Osteoblast (primary cell): ENCODE results near the gene CDIP1. TPM values are rescaled to one million over a fixed set of nuclear protein-coding genes. Genes with fewer than 3 reads are reported as not detected.

Experiments
- DNase-seq: peaks from one replicate; pipeline ENCODE4 v3.0.0; 2011; ENCODE audit warnings: low spot score, mixed read lengths; ENCODE audit not compliant: insufficient read length; ENCODE audit errors: missing footprints
- H2AFZ ChIP-seq: 2 replicates; pipeline ENCODE4 v1.6.0; 2011; ENCODE audit warnings: mild to moderate bottlenecking, low read length
- H3K27ac ChIP-seq: 2 replicates; pipeline ENCODE4 v1.5.1; 2011; ENCODE audit warnings: mild to moderate bottlenecking, low read depth, low read length, moderate library complexity
- H3K27me3 ChIP-seq: 2 replicates; pipeline ENCODE4 v1.6.0; 2012; ENCODE audit warnings: mild to moderate bottlenecking, control low read depth, inconsistent platforms, low read length, moderate library complexity; ENCODE audit not compliant: insufficient read depth
- H3K36me3 ChIP-seq: 2 replicates; pipeline ENCODE4 v1.5.1; 2011; ENCODE audit warnings: mild to moderate bottlenecking, low read length, control low read depth, moderate library complexity; ENCODE audit not compliant: insufficient read depth
- H3K4me1 ChIP-seq: 2 replicates; pipeline ENCODE4 v1.5.1; 2011; ENCODE audit warnings: mild to moderate bottlenecking, low read length, control low read depth, moderate library complexity; ENCODE audit not compliant: insufficient read depth
- H3K4me2 ChIP-seq: 2 replicates; pipeline ENCODE4 v1.6.0; 2011; ENCODE audit warnings: mild to moderate bottlenecking, low read length; ENCODE audit not compliant: insufficient read depth
- H3K4me3 ChIP-seq: fragments of 200-600 bp; sonication (generic); 3 replicates; pipeline ENCODE4 v1.5.1; 2012; ENCODE audit warnings: mild to moderate bottlenecking, low read length, inconsistent platforms; ENCODE audit not compliant: insufficient read depth
- H3K79me2 ChIP-seq: 2 replicates; pipeline ENCODE4 v1.6.0; 2012; ENCODE audit warnings: mild to moderate bottlenecking, low read length, control low read depth, inconsistent platforms; ENCODE audit not compliant: insufficient read depth
- H3K9me3 ChIP-seq: 2 replicates; pipeline ENCODE4 v1.5.1; 2011; ENCODE audit warnings: low read depth, low read length, control low read depth
- H4K20me1 ChIP-seq: 2 replicates; pipeline ENCODE4 v1.6.0; 2012; ENCODE audit warnings: mild to moderate bottlenecking, low read length, control low read depth; ENCODE audit not compliant: insufficient read depth
- CTCF ChIP-seq: IDR thresholded peaks from 2 replicates; pipeline ENCODE4 v1.5.1; 2011; ENCODE audit warnings: mild to moderate bottlenecking, low read depth, low read length, moderate library complexity; ENCODE audit errors: extremely low read depth
- total RNA-seq: library from RNA; depleted of rRNA; stranded (reverse); fragments of >200 nt; gene quantifications from 2 replicates; pipeline ENCODE4 v1.2.3, GENCODE V29; 2012

Gene CDIP1
- total RNA-seq, 1 donor = 10.5 TPM

GRCh38 chr16:4471869-4472268 lies 66.7 kb downstream of the CDIP1 start:
- no peak for TF ChIP-seq CTCF
- no peak overlapping the region for H3K27ac ChIP-seq
- H3K9me3 ChIP-seq = no peaks in the 10 kb centered on the region
- H3K27me3 ChIP-seq = no peaks in the 10 kb centered on the region
- H3K4me3 ChIP-seq = no peak overlapping the region
- H4K20me1 ChIP-seq = no peaks in the 10 kb centered on the region
- no peak for DNase-seq
- H2AFZ ChIP-seq = no peak overlapping the region
- H3K4me1 ChIP-seq = peaks cover 11% of the 10 kb centered on the region
- peaks cover 13% of the 10 kb centered on the region for H3K79me2 ChIP-seq
- H3K4me2 ChIP-seq = no peak overlapping the region
- peaks cover 11% of the 10 kb centered on the region for H3K36me3 ChIP-seq

GRCh38 chr16:4468972-4469371 lies 69.6 kb downstream of the CDIP1 start:
- H3K4me2 ChIP-seq = no peak overlapping the region
- H3K4me1 ChIP-seq = peaks cover 10% of the 10 kb centered on the region
- no peak overlapping the region for H3K4me3 ChIP-seq
- no peak overlapping the region for H3K27ac ChIP-seq
- no peaks in the 10 kb centered on the region for H3K27me3 ChIP-seq
- H3K79me2 ChIP-seq = peaks cover 2% of the 10 kb centered on the region
- no peaks in the 10 kb centered on the region for H3K9me3 ChIP-seq
- H4K20me1 ChIP-seq = no peaks in the 10 kb centered on the region
- DNase-seq = no peak
- no peak for TF ChIP-seq CTCF
- H2AFZ ChIP-seq = no peak overlapping the region
- H3K36me3 ChIP-seq = peaks cover 30% of the 10 kb centered on the region

DNA sequence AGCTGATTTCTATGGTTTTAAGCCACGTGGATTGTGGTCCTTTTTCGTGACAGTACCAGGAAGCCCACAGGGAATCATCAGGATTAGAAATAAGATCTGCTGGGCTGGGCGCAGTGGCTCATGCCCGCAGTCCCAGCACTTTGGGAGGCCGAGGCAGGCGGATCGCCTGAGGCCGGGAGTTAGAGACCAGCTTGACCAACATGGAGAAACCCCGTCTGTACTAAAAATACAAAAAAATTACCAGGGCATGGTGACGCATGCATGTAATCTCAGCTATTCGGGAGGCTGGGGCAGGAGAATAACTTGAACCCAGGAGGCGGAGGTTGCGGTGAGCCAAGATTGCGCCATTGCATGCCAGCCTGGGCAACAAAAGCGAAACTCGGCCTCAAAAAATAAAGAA lies 70.7 kb downstream of the CDIP1 start:
- Histone ChIP-seq H4K20me1 (no peaks in the 10 kb centered on the region), H3K27ac (no peak overlapping the region), H3K79me2 (no peaks in the 10 kb centered on the region), H3K9me3 (no peaks in the 10 kb centered on the region), H3K4me3 (no peak overlapping the region), H2AFZ (no peak overlapping the region), H3K36me3 (peaks cover 35% of the 10 kb centered on the region), H3K4me1 (peaks cover 15% of the 10 kb centered on the region), H3K4me2 (no peak overlapping the region), H3K27me3 (no peaks in the 10 kb centered on the region)
- no peak for TF ChIP-seq CTCF
- DNase-seq = no peak

GRCh38 chr16:4465977-4466779 lies 72.4 kb downstream of the CDIP1 start:
- Histone ChIP-seq H4K20me1 (no peaks in the 10 kb centered on the region), H3K9me3 (no peaks in the 10 kb centered on the region), H3K4me2 (no peak overlapping the region), H3K27me3 (no peaks in the 10 kb centered on the region), H3K79me2 (no peaks in the 10 kb centered on the region), H3K36me3 (peaks cover 37% of the 10 kb centered on the region), H3K4me3 (no peak overlapping the region), H3K4me1 (peaks cover 15% of the 10 kb centered on the region), H2AFZ (no peak overlapping the region), H3K27ac (no peak overlapping the region)
- TF ChIP-seq CTCF = no peak
- DNase-seq = no peak
